HG03378 (cell line): ENCODE measurements around the gene ZFAND2B.

Experiments used
- ATAC-seq: cut with Tn5 transposase; IDR thresholded peaks from one replicate; pipeline ENCODE4 v1.9.1; 2021; ENCODE audit warnings: mild to moderate bottlenecking, moderate library complexity; ENCODE audit not compliant: unreplicated experiment

ZFAND2B gene

GRCh38 chr2:219204425-219205164 lies 2.0 kb upstream of the ZFAND2B start:
- no peak for ATAC-seq

GRCh38 chr2:219205165-219205538 lies 1.4 kb upstream of the ZFAND2B start:
- ATAC-seq, result no peak

DNA sequence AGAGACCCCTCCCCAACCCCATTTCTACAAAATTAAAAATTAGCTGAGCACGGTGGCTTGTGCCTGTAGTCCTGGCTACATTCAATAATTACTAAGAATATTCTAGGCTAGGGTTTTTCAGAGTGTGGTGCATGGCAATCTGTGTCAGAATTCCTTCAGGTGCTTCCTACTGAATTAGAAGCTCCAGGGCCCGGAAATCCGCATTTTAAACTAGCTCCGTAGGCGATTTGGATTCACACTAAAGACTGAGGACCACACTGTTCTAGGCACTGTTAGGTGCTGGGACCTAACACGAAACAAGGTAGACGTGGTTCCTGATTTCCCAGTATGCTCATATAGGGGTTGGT lies 628 bp upstream of the ZFAND2B start:
- ATAC-seq, result no peak

DNA sequence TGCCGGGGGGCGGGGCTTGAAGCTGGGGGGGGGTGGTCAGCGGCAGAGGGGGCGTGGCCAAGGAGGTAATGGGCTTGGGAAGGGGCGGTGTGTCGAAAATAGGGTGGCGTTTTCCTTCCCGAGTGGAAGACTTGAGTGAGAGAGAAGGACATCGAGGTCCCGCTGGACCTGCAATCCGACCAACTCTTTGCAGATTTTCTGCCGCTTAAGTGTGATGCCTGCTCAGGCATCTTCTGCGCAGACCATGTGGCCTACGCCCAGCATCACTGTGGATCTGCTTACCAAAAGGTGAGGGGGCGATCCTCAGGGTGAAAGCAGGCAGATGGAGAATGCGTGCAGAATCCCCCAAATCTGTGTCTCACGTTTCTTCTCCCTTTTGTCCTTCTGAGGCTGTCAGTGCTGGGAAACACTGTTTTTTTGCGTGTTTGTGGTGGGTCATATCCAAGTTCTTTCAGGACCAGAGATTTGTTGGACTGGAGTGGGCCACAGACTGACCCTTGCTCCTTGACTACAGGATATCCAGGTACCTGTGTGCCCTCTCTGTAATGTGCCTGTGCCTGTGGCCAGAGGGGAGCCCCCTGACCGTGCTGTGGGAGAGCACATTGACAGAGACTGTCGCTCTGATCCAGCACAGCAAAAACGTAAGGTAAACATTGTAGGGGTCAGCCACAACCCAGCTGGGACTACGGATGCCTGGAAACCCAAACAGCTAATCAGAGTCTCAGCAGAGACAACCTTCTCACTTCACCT lies 727 bp downstream of the ZFAND2B start:
- ATAC-seq, result no peak

- no peak for ATAC-seq
Observed at GRCh38 chr2:219207884-219208740, 1.5 kb downstream of the ZFAND2B start.

DNA sequence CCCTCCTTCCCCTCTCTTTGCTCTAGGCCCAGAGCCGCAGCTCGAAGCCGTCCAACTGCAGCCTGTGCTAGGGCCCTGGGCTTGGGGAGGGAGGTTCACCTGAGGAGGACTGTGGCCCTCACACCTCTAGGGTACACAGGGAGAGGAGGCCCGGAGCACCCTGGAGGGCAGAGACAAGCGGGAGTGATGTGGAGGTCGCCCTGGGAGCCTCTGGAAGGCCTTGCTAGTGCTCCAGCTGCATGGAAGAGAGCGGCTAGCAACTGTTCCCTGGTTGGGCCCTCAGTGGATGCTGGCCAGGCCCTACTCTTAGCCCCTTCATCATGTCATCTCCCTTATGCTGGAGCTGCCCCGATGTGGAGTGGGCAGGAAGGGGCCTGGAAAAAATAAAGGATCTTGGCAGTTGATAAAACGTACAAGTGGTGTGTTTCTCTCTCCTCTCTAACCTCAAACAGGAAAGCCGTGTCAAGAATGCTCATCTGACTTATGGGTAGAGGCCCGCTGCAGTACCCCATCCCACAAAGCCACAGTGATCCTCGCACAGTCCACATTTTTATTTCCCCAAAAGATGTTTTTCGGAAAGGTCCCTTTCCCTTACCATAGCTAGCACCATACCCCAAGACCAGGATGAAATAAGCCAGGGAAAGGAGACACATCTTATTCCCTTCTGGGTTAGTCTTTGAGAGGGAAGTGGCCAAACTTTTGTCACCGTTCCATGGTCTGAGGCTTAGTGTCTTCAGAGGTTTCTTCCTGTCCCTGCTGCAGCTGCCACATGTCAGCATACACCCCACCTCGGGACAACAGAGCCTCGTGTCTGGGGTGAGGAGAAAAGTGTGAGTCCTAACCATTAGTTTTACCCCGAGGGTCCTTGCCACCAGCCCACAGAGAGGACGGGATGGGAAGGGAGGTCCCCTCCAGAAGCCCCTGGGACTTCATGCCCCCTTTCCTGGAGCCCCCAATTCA lies 2.9 kb downstream of the ZFAND2B start:
- ATAC-seq, result no peak

DNA sequence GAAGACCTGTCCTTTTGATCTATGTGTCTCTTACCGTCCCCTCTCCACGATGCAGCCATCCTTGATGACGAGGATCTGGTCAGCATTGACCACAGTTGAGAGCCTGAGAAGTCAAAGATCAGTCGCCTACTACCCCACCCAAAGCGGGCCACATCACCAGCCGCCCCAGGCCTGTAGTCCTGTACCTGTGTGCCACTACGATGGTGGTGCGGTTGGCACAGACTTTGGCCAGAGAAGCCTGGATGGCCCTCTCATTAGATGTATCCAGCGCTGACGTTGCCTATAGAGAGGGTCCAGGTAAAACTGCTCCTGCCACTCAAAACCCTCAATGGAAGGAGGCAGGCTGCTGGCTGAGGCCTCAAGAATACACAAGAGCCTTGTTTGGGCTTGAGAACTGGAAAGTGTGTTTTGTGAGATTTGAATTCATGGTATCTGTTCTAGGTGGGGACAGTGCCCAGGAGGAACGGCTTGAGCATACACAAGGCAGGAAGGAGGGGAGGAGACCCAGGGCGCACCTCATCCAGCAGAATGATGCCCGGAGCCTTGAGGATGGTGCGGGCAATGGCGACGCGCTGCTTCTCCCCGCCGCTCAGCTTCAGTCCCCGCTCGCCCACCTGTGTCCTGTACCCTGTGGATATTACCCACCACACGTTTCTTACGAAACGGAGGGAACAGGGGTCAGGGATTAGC lies 3.8 kb downstream of the ZFAND2B start:
- ATAC-seq, result no peak

GRCh38 chr2:219210886-219211362 lies 4.3 kb downstream of the ZFAND2B start:
- ATAC-seq, result no peak

DNA sequence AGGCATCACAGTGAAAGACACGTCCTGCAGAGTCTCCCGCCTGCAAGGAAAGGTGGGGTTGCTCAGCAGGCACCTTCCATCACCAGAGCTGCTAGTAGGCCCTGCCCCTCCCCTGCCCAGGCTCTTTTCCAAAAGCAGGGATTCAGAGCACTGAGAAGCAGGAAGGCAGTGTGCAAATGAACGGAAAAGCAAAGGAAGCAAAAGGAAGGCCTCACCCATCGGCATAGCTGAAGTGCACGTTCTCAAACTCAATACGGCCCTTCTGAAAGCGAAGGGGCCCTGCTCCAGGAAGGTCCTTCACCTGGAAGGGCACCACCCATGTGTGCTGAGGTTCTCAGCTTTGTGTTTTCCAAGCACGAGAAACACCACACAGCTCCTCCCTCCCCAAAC lies 6.4 kb downstream of the ZFAND2B start:
- no peak for ATAC-seq

DNA sequence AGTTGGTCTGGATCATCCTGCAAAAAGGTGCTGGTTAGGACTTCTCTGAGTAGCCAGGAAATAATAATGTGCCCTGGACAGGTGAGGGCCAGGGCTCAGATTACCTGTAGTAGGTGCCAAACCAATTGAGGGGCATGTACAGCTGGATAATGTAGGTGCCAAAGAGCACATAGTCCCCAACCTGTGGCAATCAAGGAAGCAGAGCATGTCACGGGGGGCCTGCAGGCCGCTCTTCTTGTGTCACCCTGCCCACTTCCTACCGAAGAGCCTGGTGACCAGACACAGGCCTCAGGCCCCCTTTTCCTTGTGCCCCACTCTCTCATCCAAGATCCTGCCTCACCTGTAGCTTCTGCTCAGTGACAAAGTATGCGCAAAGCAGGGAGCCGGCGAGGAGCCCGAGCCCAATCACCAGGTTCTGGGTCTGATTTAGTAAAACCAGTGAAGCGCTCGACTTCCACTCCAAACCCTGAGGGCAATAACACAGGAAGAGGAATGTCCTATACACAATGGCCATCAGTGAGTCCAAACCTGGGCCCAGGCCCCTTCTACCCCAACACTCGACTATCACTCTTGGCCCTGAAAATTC lies 7.0 kb downstream of the ZFAND2B start:
- no peak for ATAC-seq

DNA sequence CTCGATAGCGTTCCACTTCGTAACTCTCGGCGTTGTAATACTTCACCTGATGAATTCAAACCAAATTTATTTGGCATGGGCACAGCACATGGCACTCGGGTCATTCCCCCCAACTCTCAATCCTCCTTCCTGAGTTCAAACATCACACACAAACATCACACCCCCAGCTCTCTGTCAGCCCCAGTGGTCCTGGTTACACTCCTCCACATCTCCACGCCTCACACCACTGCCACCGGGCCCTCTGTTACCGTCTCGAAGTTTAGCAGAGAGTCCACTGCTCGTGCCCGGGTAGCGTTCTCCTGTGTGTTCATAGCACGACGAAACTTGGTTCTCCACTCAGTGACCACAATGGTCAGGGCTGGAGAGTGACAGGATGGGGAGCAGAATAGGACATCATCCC lies 7.6 kb downstream of the ZFAND2B start:
- no peak for ATAC-seq

DNA sequence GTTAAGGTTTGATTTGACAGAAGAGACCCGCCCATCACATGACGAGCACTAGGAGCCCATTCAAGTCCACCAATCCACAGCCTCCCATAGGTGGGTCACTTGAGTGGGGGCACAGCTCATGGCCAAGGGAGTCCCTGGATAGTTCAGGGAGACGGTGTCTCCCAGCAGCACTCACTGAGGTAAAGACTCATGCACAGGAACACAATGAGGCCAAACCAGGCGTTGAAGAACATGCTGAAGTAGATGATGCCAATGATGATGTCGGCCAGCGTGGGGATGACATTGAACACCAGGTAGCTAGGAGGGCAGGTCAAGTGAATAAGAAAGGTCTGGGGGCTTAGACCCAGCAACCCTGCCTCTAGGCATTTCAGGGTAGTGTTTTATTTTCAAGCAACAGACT lies 8.2 kb downstream of the ZFAND2B start:
- no peak for ATAC-seq

- ATAC-seq, result no peak
Observed at GRCh38 chr2:219215871-219216534, 9.4 kb downstream of the ZFAND2B start.

GRCh38 chr2:219216535-219216915 lies 9.9 kb downstream of the ZFAND2B start:
- ATAC-seq, result no peak

DNA sequence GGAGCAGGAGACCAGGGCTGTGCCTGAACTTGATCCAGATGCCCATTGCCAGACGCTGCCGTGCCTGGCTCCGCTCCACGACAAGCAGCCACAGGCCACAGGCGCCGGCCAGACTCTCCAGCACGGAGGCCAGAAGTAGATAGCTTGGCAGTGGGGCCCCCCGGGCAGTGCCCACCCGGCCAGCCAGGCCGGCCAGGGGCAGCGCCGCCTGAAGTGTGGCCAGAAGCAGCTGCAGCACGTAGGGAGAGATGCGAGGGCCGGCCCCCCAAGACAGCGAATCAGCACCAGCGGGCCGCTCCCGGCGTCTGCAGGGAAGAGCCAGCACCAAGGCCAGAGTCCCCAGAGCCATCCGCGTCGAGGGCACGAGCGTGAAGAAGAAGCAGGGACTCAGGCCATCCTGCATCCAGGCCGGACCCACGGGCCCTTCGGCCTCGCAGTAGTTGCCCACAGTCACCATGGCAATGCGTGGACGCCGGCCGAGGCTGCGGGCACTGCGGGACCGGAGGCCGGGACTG lies 11.7 kb downstream of the ZFAND2B start:
- ATAC-seq, result peak; percentile 20

DNA sequence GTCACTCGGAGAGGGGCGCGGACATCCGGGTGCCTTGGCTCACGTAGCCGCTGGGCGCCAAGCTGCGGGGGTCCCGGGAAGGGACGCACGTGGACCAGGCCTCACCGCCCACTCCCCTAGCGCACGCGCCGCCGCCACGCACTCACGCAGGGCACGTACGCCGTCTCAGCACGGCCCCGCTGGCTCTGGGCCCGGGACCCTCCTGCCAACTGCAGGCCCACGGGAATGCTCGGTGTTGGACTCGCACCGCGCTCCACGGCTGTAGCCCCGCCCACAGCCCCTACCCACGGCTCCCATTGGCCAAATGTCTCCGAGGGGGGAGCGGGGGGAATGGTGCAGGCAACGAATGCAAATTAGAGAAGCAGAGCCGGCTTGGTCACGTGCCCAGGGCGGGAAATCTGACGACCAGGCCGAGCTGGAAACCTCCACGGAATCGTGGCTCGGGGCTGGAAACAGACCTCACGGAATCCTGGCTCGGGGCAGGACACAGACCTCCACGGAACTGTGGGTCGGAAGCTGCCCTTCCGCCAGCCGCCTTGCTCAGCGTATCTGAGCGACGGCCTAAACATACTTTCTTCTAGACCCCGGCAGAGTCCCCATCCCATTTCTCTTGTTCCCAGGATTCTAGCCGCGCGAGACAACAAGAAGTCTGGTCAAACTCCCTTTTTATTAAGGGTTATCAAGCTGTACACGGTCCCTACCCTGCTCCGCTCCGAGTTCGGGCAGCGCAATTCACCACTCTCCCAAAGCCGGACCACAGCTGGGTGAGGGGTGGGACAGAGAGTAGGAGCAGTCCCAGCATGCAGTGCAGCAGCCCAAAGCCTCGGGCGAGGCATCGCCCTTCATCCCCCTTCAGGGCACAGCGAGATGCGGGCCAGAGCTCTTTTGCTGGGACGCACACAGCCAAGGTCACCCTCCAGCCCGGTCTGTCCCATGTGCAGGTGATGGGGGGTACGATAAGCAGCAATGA lies 12.4 kb downstream of the ZFAND2B start, which contains the start of gene ABCB6:
TSS of gene ABCB6 (minus strand) at position 227 of the 970 bp plus-strand sequence. CDS start 285 bp downstream, outside the sequence.
- peak; percentile 61 for ATAC-seq

DNA sequence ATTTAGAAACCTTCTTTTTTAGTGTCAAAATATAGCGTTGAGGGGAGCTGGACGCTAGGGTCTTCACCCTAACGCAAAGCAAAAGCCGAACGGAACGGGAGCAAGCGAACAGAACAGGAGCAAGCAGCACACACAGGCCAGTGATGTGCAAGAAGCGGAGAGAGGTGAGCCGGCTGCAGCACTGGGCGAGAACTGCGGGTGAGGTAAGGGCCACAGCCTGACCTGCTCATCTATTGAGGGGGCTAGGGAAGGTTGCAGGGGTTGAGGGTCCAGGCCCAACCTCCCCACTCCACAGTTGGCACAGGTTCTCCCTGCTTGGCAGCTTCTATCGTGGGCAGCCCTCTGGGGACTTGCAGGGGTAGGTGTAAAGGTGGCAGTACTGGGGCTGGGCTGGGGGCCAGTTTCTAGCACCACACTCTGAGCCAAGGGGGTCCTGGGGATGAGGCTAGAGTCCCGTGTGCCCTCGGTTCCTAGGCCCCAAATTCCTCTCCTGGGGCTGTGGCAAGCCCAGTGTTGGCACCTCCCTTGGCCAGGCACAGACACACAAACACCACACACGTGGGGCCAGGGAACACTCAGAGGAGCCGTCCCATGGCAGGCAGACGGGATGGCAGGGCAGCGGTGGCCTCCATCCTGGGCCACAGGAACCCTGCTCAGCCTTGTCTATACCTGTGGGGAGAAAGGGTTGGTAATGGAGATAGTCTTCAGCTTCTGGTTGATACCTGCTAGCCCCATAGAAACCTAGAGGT lies 13.4 kb downstream of the ZFAND2B start:
- no peak for ATAC-seq
